Epithelial cell of esophagus (primary cell): ENCODE measurements around the gene PLOD2.
"Not testable (repeated sequence)": the region's sequence is repeated elsewhere in the genome, so short reads cannot be mapped to it uniquely, and the experiment has no call there.

Source experiments
- DNase-seq: peaks from one replicate; pipeline ENCODE4 v3.0.0; 2010; ENCODE audit warnings: low read depth
- H3K4me3 ChIP-seq: 2 replicates; pipeline ENCODE4 v1.5.1; 2011; ENCODE audit warnings: mild to moderate bottlenecking, low read length, control low read depth
- CTCF ChIP-seq: IDR thresholded peaks from 2 replicates; pipeline ENCODE4 v1.5.1; 2011; ENCODE audit warnings: low read depth, mild to moderate bottlenecking, low read length, control low read depth, inconsistent platforms; ENCODE audit not compliant: insufficient read depth; ENCODE audit errors: missing control alignments

PLOD2 gene

GRCh38 chr3:146128179-146128578, 32.8 kb downstream of the PLOD2 start:
- TF ChIP-seq CTCF = no peak
- no peak for DNase-seq
- H3K4me3 ChIP-seq = no peak overlapping the region

DNA sequence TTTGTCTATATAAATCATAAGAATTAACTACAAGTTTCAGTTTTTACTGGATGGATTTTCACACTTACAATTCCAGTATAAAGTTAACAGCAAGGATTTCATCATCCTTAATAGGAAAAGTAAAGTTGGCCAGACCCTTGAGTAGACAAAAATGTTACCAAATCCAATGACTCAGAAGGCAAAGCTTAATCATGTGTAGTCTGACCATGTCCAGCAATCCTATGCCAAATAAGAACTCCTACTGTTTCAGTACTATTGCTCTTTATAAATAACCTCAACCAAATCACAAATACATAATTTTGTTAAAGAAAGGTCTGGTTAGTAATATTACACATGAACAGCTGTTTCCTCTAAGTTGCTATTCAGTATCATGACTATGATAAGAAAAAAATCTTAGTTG, 35.0 kb downstream of the PLOD2 start:
- peak; percentile 87 for DNase-seq
- TF ChIP-seq CTCF = no peak
- no peak overlapping the region for H3K4me3 ChIP-seq

DNA sequence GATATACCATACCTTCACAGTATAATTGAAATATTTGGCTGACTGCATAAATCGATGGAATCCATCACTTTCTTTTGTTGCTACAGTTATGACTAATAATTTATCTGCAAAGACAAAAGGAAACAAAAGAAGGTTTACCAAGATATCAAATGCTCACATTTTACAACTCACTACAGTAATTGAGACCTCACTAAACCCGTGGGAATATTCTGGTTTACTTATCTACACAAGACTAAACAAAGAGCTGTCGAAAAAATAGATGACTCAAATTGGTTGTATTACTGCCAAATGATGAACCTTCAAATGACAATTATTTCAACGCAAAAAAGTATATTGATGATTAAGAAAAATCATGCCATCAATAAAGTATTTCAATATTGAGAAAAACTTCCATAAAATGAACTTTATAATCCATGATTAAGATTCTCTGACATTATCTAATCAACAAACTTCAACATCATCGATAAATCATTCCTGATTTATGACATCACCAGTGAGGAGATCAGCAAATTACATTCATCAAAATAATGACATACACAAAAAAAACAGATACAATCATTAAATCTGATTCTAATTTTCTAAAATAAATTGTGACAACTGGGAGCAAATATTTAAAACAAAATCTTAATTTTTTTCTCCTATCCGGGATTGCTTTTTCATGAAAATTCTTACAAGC, 36.7 kb downstream of the PLOD2 start:
- no peak for TF ChIP-seq CTCF
- no peak for DNase-seq
- H3K4me3 ChIP-seq = no peak overlapping the region

DNA sequence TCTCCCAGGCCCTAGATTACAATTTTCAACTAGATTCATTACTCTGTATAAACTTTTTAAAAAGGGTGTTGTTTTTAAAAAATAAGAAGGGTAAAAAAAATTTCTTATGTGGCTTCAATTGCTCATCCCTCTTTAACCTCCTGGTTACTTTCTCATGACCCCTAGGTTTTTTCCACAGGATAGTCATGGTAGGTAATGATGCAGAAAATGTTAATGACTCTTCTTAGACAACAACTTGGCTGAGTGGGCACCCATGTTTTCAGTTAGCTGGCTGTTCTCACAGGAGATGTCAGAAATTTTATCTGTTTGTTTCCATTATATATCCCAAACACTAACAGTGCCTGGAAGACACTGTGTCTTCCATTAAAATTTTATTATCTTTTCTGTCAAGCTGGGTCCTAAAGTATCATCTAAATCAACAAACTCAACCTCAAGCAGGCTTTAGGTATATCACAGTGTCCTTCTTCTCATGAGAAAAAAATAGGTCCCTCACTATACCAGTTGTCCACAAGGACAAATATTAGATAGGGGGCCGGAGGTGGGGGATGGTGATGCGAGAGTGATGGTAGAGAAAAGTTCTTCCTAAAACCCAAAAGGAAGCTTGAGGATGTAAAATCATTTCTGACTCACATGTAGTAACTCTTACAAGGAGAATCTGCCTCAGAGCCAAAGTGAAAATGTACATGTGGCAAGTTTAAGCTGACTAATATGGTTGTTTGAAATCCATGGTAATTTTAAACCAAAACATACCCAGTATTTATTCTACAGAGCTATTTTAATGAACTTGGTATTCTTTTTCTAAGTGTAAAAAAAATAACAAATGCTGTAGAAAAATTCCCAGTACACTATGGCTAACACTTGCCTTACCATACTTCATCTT, 43.3 kb downstream of the PLOD2 start:
- no peak overlapping the region for H3K4me3 ChIP-seq
- DNase-seq = peak; percentile 33

DNA sequence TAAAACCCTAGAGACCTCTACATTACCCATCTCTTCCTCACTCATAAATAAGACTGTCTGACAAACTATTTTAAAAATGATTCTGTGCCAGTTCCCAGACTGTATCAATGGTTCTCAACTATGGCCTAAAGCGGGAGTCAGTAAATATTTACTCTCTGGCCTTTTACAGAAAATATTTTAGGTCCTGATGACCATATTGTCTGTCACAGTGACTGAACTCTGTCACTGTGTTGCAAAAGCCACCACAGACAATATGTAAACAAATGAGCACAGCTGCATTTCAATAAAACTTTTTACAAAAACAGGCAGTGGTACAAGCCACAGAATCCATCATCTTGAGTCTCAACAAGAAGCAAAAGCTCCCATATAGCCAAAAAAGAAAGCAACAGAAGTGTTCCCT, 45.4 kb downstream of the PLOD2 start:
- DNase-seq = no peak
- no peak for TF ChIP-seq CTCF
- no peak overlapping the region for H3K4me3 ChIP-seq

More for the DNA sequence above, 43.3 kb downstream of the PLOD2 start:
- TF ChIP-seq CTCF = no peak

GRCh38 chr3:146113804-146114203, 47.2 kb downstream of the PLOD2 start:
- not testable (repeated sequence) for H3K4me3 ChIP-seq

GRCh38 chr3:146111337-146111736, 49.6 kb downstream of the PLOD2 start:
- no peak for DNase-seq
- TF ChIP-seq CTCF = no peak
- no peak overlapping the region for H3K4me3 ChIP-seq

More at GRCh38 chr3:146113804-146114203, 47.2 kb downstream of the PLOD2 start:
- not testable (repeated sequence) for DNase-seq
